IMR-90 (cell line): ENCODE measurements around the gene LRRC36. TPM values are rescaled to one million over a fixed set of nuclear protein-coding genes. Genes with fewer than 3 reads are reported as not detected.

Source experiments
- ATAC-seq: fragments of 200-7000 bp; cut with Tn5 transposase; 2 replicates; pipeline ENCODE4 v1.9.1; 2020; ENCODE audit warnings: low read depth, mild to moderate bottlenecking, moderate library complexity
- BruUV-seq: library from RNA; stranded (reverse); fragments of 400-500 nt; replicated peaks from 2 replicates; lab custom pipeline; 2021; lab: Mats Ljungman, UMichigan
- CTCF ChIA-PET: fragments of 300-600 bp; formaldehyde crosslinking; extraction: SDS; loops from one replicate; lab custom pipeline; 2021; ENCODE audit warnings: antibody characterized with exemption; lab: Yijun Ruan, JAX
- POLR2A ChIA-PET: fragments of 300-600 bp; sonication (Branson Sonifier 250); formaldehyde crosslinking; loops from one replicate; lab custom pipeline; 2022; ENCODE audit warnings: antibody characterized with exemption; ENCODE audit not compliant: unreplicated experiment; lab: Charles Lee
- DNase-seq: peaks from one replicate; pipeline ENCODE4 v3.0.0; 2013
- H2AFZ ChIP-seq: replicated peaks from 2 replicates; pipeline ENCODE3; 2013; ENCODE audit warnings: low read length, mild to moderate bottlenecking; ENCODE audit not compliant: poor library complexity
- H2AK5ac ChIP-seq: 2 replicates; pipeline ENCODE4 v1.6.1; 2013; ENCODE audit warnings: low read depth, low read length, inconsistent platforms
- H2AK9ac ChIP-seq: replicated peaks from 2 replicates; pipeline ENCODE3; 2013; ENCODE audit warnings: mild to moderate bottlenecking, low read depth, low read length, moderate library complexity; ENCODE audit not compliant: poor library complexity
- H2BK120ac ChIP-seq: 2 replicates; pipeline ENCODE4 v1.6.1; 2013; ENCODE audit warnings: low read depth, low read length, inconsistent platforms
- H2BK15ac ChIP-seq: 3 replicates; pipeline ENCODE4 v1.6.1; 2013; ENCODE audit warnings: low read depth, low read length, inconsistent platforms
- H2BK20ac ChIP-seq: 2 replicates; pipeline ENCODE4 v1.6.1; 2013; ENCODE audit warnings: low read depth, mild to moderate bottlenecking, inconsistent platforms, low read length, moderate library complexity
- H2BK5ac ChIP-seq: 2 replicates; pipeline ENCODE4 v1.6.1; 2013; ENCODE audit warnings: mild to moderate bottlenecking, low read depth, low read length, inconsistent platforms; ENCODE audit not compliant: poor library complexity, severe bottlenecking
- H3K14ac ChIP-seq: replicated peaks from 2 replicates; pipeline ENCODE4 v1.6.1; 2013; ENCODE audit warnings: low read depth, low read length, inconsistent platforms
- H3K18ac ChIP-seq: 2 replicates; pipeline ENCODE4 v1.6.1; 2013; ENCODE audit warnings: low read depth, low read length, control low read depth
- H3K23ac ChIP-seq: 2 replicates; pipeline ENCODE4 v1.6.1; 2013; ENCODE audit warnings: low read depth, low read length, inconsistent platforms
- H3K27ac ChIP-seq: 2 replicates; pipeline ENCODE4 v1.5.1; 2013; ENCODE audit warnings: mild to moderate bottlenecking, control low read depth, low read length; ENCODE audit not compliant: insufficient read depth
- H3K27me3 ChIP-seq: 2 replicates; pipeline ENCODE4 v1.6.1; 2013; ENCODE audit warnings: low read length; ENCODE audit not compliant: control insufficient read depth, insufficient read depth
- H3K36me3 ChIP-seq: 2 replicates; pipeline ENCODE4 v1.6.1; 2013; ENCODE audit warnings: low read length, mixed read lengths; ENCODE audit not compliant: control insufficient read depth, insufficient read depth
- H3K4ac ChIP-seq: 2 replicates; pipeline ENCODE4 v1.6.1; 2013; ENCODE audit warnings: low read depth, low read length, inconsistent platforms
- H3K4me1 ChIP-seq: 2 replicates; pipeline ENCODE4 v1.6.1; 2013; ENCODE audit warnings: low read length, mixed read lengths; ENCODE audit not compliant: control insufficient read depth, insufficient read depth
- H3K4me2 ChIP-seq: 2 replicates; pipeline ENCODE4 v1.6.1; 2013; ENCODE audit warnings: low read depth, mild to moderate bottlenecking, control low read depth, low read length, moderate library complexity
- H3K4me3 ChIP-seq: 2 replicates; pipeline ENCODE4 v1.5.1; 2013; ENCODE audit warnings: low read depth, mild to moderate bottlenecking, control low read depth, low read length, moderate library complexity; ENCODE audit not compliant: insufficient read depth
- H3K56ac ChIP-seq: 2 replicates; pipeline ENCODE4 v1.6.1; 2013; ENCODE audit warnings: low read length, inconsistent platforms; ENCODE audit not compliant: insufficient read depth; ENCODE audit errors: extremely low read depth
- H3K79me1 ChIP-seq, 2 experiments: 2 replicates each; pipeline ENCODE4 v1.6.1; 2013; ENCODE audit warnings: low read length in 2 of 2, inconsistent platforms in 1 of 2, low read depth in 1 of 2
- H3K9ac ChIP-seq: 2 replicates; pipeline ENCODE4 v1.6.1; 2013; ENCODE audit warnings: low read depth, low read length, control low read depth
- H3K9me1 ChIP-seq: 2 replicates; pipeline ENCODE4 v1.6.1; 2013; ENCODE audit warnings: low read length, inconsistent platforms; ENCODE audit not compliant: insufficient read depth
- H3K9me3 ChIP-seq: 2 replicates; pipeline ENCODE4 v1.6.1; 2013; ENCODE audit warnings: low read length; ENCODE audit not compliant: control insufficient read depth, insufficient read depth
- H4K20me1 ChIP-seq: 2 replicates; pipeline ENCODE4 v1.6.1; 2013; ENCODE audit warnings: low read length, inconsistent platforms; ENCODE audit not compliant: insufficient read depth
- H4K5ac ChIP-seq: 2 replicates; pipeline ENCODE4 v1.6.1; 2013; ENCODE audit warnings: mild to moderate bottlenecking, low read depth, low read length, control low read depth
- H4K8ac ChIP-seq, 2 experiments: 2 replicates each; pipeline ENCODE4 v1.6.1; 2013; ENCODE audit warnings: low read depth in 2 of 2, low read length in 2 of 2, control low read depth in 1 of 2, inconsistent platforms in 1 of 2
- H4K91ac ChIP-seq: 2 replicates; pipeline ENCODE4 v1.6.1; 2013; ENCODE audit warnings: low read depth, low read length, inconsistent platforms; ENCODE audit not compliant: insufficient read depth
- BHLHE40 ChIP-seq: fragments of 150-350 bp; IDR thresholded peaks from 2 replicates; pipeline ENCODE4 v1.6.1; 2016; ENCODE audit warnings: mild to moderate bottlenecking, low read depth, low read length
- CEBPB ChIP-seq: IDR thresholded peaks from 2 replicates; pipeline ENCODE4 v1.6.1; 2012; ENCODE audit warnings: low read depth, low read length, improper control_type of control experiment
- CHD1 ChIP-seq: IDR thresholded peaks from 2 replicates; pipeline ENCODE4 v1.6.1; 2012; ENCODE audit warnings: low read depth, low read length, improper control_type of control experiment
- CTCF ChIP-seq: conservative IDR thresholded peaks from 2 replicates; pipeline ENCODE4 v1.5.1; 2012; ENCODE audit warnings: mild to moderate bottlenecking, low read depth, low read length, improper control_type of control experiment
- FOS ChIP-seq: fragments of 150-350 bp; IDR thresholded peaks from 2 replicates; pipeline ENCODE4 v1.6.1; 2016; ENCODE audit warnings: low read depth, low read length
- MAFK ChIP-seq: IDR thresholded peaks from 2 replicates; pipeline ENCODE4 v1.6.1; 2012; ENCODE audit warnings: low read depth, low read length, improper control_type of control experiment
- MAZ ChIP-seq: IDR thresholded peaks from 2 replicates; pipeline ENCODE4 v1.6.1; 2012; ENCODE audit warnings: low read depth, mild to moderate bottlenecking, low read length, improper control_type of control experiment, moderate library complexity, borderline replicate concordance
- MXI1 ChIP-seq: IDR thresholded peaks from 2 replicates; pipeline ENCODE4 v1.6.1; 2012; ENCODE audit warnings: low read depth, mild to moderate bottlenecking, low read length, moderate library complexity, borderline replicate concordance
- NFE2L2 ChIP-seq: fragments of 150-350 bp; IDR thresholded peaks from 2 replicates; pipeline ENCODE4 v1.6.1; 2016; ENCODE audit warnings: low read depth, mild to moderate bottlenecking, low read length
- POLR2A ChIP-seq: IDR thresholded peaks from 2 replicates; pipeline ENCODE4 v1.6.1; 2012; ENCODE audit warnings: mild to moderate bottlenecking, low read depth, low read length
- RAD21 ChIP-seq: IDR thresholded peaks from 2 replicates; pipeline ENCODE4 v1.6.1; 2012; ENCODE audit warnings: low read length, improper control_type of control experiment
- RCOR1 ChIP-seq: IDR thresholded peaks from 2 replicates; pipeline ENCODE4 v1.6.1; 2012; ENCODE audit warnings: mild to moderate bottlenecking, low read length, improper control_type of control experiment; ENCODE audit not compliant: insufficient replicate concordance
- RFX5 ChIP-seq: IDR thresholded peaks from 2 replicates; pipeline ENCODE4 v1.8.0; 2012; ENCODE audit warnings: low read depth, mild to moderate bottlenecking, low read length, moderate library complexity
- SMC3 ChIP-seq: fragments of 150-350 bp; IDR thresholded peaks from 2 replicates; pipeline ENCODE4 v1.6.1; 2016; ENCODE audit warnings: low read depth, mild to moderate bottlenecking, antibody characterized with exemption, low read length, moderate library complexity
- USF2 ChIP-seq: fragments of 150-350 bp; IDR thresholded peaks from 2 replicates; pipeline ENCODE4 v1.6.1; 2017; ENCODE audit warnings: mild to moderate bottlenecking, antibody characterized with exemption, low read length, low read depth
- WGBS, 2 experiments: methylation state at CpG; one replicate each; pipeline versions ENCODE4 v1.1.5 to v1.1.7; 2013; ENCODE audit warnings: missing lambda C conversion rate in 2 of 2; ENCODE audit not compliant: insufficient read length in 1 of 2; ENCODE audit errors: extremely low coverage in 2 of 2; 5-methylcytosine and 5-hydroxymethylcytosine counted together
- dilution Hi-C: fragments of 300-500 bp; cut with HindIII; formaldehyde crosslinking; loops from one replicate; pipeline ENCODE4 v1.14.3; 2018; ENCODE audit warnings: low sequenced_read_pairs; ENCODE audit not compliant: unreplicated experiment
- in situ Hi-C: fragments of 300-500 bp; cut with MboI; formaldehyde crosslinking; loops from 3 replicates; pipeline ENCODE4 v1.14.3; 2019; ENCODE audit warnings: low sequenced_read_pairs, inconsistent platforms, mixed read lengths
- intact Hi-C: fragments of 100-400 bp; cut with micrococcal nuclease; formaldehyde crosslinking; loops from 2 replicates; pipeline ENCODE4 v1.10.0; 2022
- polyA plus RNA-seq, 3 experiments: library from polyadenylated mRNA; depleted of rRNA; stranded (reverse); fragments of >200 nt; gene quantifications; 2 replicates each; pipeline ENCODE4 v1.2.3, GENCODE V29; 2012; ENCODE audit warnings: low replicate concordance in 1 of 3
- total RNA-seq: library from RNA; depleted of rRNA; stranded (reverse); fragments of >200 nt; gene quantifications from 2 replicates; pipeline ENCODE4 v1.2.3, GENCODE V29; 2012

Gene LRRC36
- total and polyA plus RNA-seq, 2 of the 4 experiments (the other 2 are of a cell fraction): 0.18 to 0.29 TPM

- BruUV-seq: no TSS peak
- intact Hi-C loops (loop anchor here (5.0 kb wide), 1 partner anchor 163 kb away; no protein-coding TSS in a partner anchor), dilution Hi-C loops (no loop called here), in situ Hi-C loops (no loop called here)
- Histone ChIP-seq H2AFZ (no peak overlapping the region), H3K36me3 (no peaks in the 10 kb centered on the region), H3K56ac (no peak overlapping the region), H3K9me3 (no peaks in the 10 kb centered on the region), H3K9ac (no peak overlapping the region), H4K5ac (no peak overlapping the region), H2AK5ac (no peak overlapping the region), H2BK20ac (no peak overlapping the region), H3K9me1 (peaks cover 3% of the 10 kb centered on the region; the same call in 1 of the 2 replicates), H2BK15ac (no peak overlapping the region), H3K4me2 (no peak overlapping the region), H3K4me1 (peaks cover 2% of the 10 kb centered on the region; the same call in 1 of the 2 replicates), H3K18ac (no peak overlapping the region), H2BK5ac (no peak overlapping the region), H3K79me1 (no peaks in the 10 kb centered on the region), H4K91ac (no peak overlapping the region), H2BK120ac (no peak overlapping the region), H2AK9ac (no peak overlapping the region), H3K4ac (no peak overlapping the region), H4K8ac (no peak overlapping the region), H3K14ac (no peak overlapping the region), H3K27ac (no peak overlapping the region), H4K20me1 (peaks cover 4% of the 10 kb centered on the region; the same call in 1 of the 2 replicates), H3K4me3 (no peak overlapping the region), H3K27me3 (peaks cover 55% of the 10 kb centered on the region), H3K23ac (no peak overlapping the region)
- ChIA-PET CTCF (no interaction called here), POLR2A (no interaction called here)
- DNase-seq (no peak), ATAC-seq (no peak)
- no peak for TF ChIP-seq USF2
- no peak for TF ChIP-seq MXI1
- TF ChIP-seq MAFK: no peak
- TF ChIP-seq CTCF: no peak
- TF ChIP-seq SMC3: no peak
- TF ChIP-seq RAD21: no peak
- no peak for TF ChIP-seq FOS
- TF ChIP-seq RCOR1: no peak
- no peak for TF ChIP-seq BHLHE40
- no peak for TF ChIP-seq CEBPB
- no peak for TF ChIP-seq MAZ
- TF ChIP-seq CHD1: no peak
- no peak for TF ChIP-seq POLR2A
- TF ChIP-seq RFX5: no peak
- no peak for TF ChIP-seq NFE2L2
- WGBS, 2 experiments: 80% methylated on average over 1 of the region's 4 CpGs; no CpG with 5 or more reads in 1 of the 2 experiments
Measured at GRCh38 chr16:67425580-67425979, 99.0 kb downstream of the LRRC36 start.
